SJCRH30 (cell line): ENCODE measurements around the gene CTNNA2. TPM values are rescaled to one million over a fixed set of nuclear protein-coding genes. Genes with fewer than 3 reads are reported as not detected.

Experiments
- DNase-seq, 2 experiments: peaks; one replicate each; pipeline ENCODE4 v3.0.0-alpha.2; 2015 to 2020
- H3K27ac ChIP-seq: fragments of 250-450 bp; sonication (Bioruptor Pico); 2 replicates; pipeline ENCODE4 v1.5.1; 2020; ENCODE audit warnings: mild to moderate bottlenecking, moderate library complexity
- H3K27me3 ChIP-seq: fragments of 250-450 bp; sonication (Bioruptor Pico); 2 replicates; pipeline ENCODE4 v1.5.1; 2020; ENCODE audit warnings: mild to moderate bottlenecking, moderate library complexity
- H3K36me3 ChIP-seq: fragments of 250-450 bp; sonication (Bioruptor Pico); 2 replicates; pipeline ENCODE4 v1.5.1; 2020; ENCODE audit warnings: mild to moderate bottlenecking, moderate library complexity
- H3K4me1 ChIP-seq: fragments of 250-450 bp; sonication (Bioruptor Pico); 2 replicates; pipeline ENCODE4 v1.5.1; 2020; ENCODE audit warnings: mild to moderate bottlenecking, moderate library complexity
- H3K4me3 ChIP-seq: fragments of 250-450 bp; sonication (Bioruptor Pico); 2 replicates; pipeline ENCODE4 v1.5.1; 2020; ENCODE audit warnings: mild to moderate bottlenecking, moderate library complexity
- H3K9me3 ChIP-seq: fragments of 250-450 bp; sonication (Bioruptor Pico); replicated peaks from 2 replicates; pipeline ENCODE4 v1.5.1; 2020; ENCODE audit warnings: mild to moderate bottlenecking, moderate library complexity
- total RNA-seq: library from RNA; depleted of rRNA; stranded (reverse); fragments of >200 nt; shearing (Covaris generic); gene quantifications from 2 replicates; pipeline ENCODE4 v1.2.3, GENCODE V29; 2014

CTNNA2 gene
- total RNA-seq, 1 experiment from 2014 or later, result not detected

DNA sequence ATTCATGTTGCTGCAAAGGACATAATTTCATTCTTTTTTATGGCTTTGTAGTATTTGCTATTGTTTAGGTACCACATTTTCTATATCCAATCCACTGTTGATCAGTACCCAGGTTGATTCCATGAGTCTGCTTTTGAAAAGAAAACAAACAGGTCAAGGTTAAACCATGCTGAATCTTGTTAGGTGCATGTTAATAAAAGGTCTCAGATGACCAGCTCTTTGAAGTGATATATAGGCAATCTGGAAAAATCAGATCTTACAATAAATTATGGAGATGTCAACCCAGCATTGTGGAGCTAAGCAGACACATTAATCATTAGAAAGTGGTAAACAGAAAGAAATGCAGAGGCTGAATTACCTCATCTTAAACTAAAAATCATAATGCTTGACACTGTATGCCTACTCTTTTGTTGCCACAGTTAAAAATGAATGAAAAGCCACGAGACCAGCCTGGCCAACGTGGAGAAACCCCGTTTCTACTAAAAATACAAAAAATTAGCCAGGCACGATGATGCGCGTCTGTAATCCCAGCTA lies 246.0 kb downstream of the CTNNA2 start:
- H3K9me3 ChIP-seq, result no peaks in the 10 kb centered on the region
- no peak for DNase-seq
- H3K4me3 ChIP-seq, result no peak overlapping the region
- no peaks in the 10 kb centered on the region for H3K4me1 ChIP-seq
- no peak overlapping the region for H3K27ac ChIP-seq
- peaks cover 25% of the 10 kb centered on the region for H3K27me3 ChIP-seq
- no peaks in the 10 kb centered on the region for H3K36me3 ChIP-seq

DNA sequence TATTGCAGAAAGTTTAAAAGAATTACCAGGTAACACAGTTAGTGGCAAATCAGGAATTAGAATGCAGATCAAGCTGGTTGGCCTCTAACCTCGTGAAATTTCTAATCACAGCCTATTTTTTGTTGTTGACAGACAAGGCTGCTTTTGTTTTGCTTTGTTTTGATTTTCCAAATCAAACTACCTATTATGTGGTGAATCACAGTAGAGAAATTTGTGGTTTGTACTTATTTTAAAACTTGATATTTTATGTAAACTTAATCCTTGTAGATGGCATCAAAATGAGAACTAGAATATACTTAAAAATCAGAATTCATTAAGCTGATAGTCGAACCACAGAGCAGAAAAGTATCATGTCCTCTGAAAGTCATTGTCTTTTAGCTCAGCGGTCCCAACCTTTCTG lies 258.1 kb downstream of the CTNNA2 start:
- H3K4me1 ChIP-seq, result no peaks in the 10 kb centered on the region
- no peak overlapping the region for H3K4me3 ChIP-seq
- H3K9me3 ChIP-seq, result no peaks in the 10 kb centered on the region
- H3K27ac ChIP-seq, result no peak overlapping the region
- DNase-seq, result no peak
- H3K27me3 ChIP-seq, result peaks cover 8% of the 10 kb centered on the region
- no peaks in the 10 kb centered on the region for H3K36me3 ChIP-seq

DNA sequence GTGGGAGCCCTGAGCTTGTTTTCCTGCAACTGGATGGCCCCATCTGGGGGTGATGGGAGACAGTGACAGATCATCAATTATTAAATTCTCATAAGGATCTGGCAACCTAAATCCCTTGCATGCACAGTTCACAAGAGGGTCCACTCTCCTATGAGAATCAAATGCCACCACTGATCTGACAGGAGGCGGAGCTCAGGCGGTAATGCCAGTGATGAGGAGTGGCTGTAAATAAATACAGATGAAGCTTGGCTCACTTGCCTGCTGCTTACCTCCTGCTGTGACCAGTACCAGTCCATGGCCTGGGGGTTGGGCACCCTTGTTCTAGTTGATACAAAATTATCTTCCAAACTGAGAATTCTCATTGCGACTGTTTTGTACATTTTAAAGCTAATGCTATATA lies 258.6 kb downstream of the CTNNA2 start:
- Histone ChIP-seq H3K27ac (no peak overlapping the region), H3K27me3 (peaks cover 8% of the 10 kb centered on the region), H3K4me1 (no peaks in the 10 kb centered on the region), H3K9me3 (no peaks in the 10 kb centered on the region), H3K36me3 (no peaks in the 10 kb centered on the region), H3K4me3 (no peak overlapping the region)
- no peak for DNase-seq

DNA sequence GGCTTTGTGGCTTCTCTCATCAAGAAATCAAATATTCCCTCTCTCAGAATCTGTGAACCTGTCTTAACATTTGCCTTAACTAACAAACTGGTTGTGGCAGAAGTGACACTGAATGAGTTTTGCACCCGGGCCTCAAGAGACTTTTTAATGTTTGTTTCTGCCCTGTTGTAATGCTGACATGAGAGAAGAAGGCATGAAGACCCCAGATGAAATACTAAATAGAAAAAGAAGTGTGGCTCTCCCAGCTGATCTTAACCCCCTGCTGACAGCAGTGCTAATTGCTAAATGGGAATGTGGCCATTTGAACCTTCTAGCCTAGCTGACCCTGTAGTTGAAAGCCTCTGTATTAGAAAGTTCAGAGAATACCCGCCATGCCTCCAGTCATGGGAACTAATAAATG lies 261.2 kb downstream of the CTNNA2 start:
- DNase-seq, result no peak
- Histone ChIP-seq H3K27me3 (peaks cover 5% of the 10 kb centered on the region), H3K9me3 (no peaks in the 10 kb centered on the region), H3K4me3 (no peak overlapping the region), H3K27ac (no peak overlapping the region), H3K4me1 (no peaks in the 10 kb centered on the region), H3K36me3 (no peaks in the 10 kb centered on the region)

DNA sequence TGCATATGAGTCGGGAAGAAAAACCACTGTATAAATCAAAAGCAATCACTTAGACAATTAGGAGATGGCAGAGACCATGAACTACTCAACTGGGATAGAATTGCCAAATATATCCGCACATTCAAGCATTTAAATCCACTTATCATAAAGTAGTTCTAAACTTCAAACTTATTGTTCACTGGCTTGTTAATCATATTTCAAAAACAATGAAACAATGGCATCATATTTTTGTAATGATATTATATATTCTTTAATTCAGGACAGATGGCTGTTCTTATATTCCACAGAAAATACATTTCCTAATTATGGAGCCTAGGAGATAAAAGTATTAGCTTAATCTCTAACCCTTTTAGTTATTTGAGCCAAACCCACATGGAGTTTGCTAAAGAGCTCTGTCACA lies 263.6 kb downstream of the CTNNA2 start:
- Histone ChIP-seq H3K27ac (no peak overlapping the region), H3K4me3 (no peak overlapping the region), H3K36me3 (no peaks in the 10 kb centered on the region), H3K4me1 (no peaks in the 10 kb centered on the region), H3K9me3 (no peaks in the 10 kb centered on the region), H3K27me3 (peaks cover under 1% of the 10 kb centered on the region)
- no peak for DNase-seq

DNA sequence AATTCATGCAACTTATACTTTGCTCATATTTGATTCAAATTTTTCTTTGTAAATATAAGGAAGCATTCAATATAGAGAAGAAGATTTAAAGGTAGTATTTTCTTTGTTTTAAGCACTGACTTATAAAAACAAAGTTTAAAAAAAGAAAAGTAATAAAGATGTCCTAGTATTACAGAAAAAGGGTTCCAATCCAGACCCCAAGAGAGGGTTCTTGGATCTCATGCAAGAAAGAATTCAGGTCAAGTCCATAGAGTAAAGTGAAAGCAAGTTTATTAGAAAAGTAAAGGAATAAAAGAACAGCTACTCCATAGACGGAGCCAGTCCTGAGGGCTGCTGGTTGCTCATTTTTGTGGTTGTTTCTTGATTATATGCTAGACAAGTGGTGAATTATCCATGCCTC lies 267.9 kb downstream of the CTNNA2 start:
- no peaks in the 10 kb centered on the region for H3K9me3 ChIP-seq
- H3K27ac ChIP-seq, result no peak overlapping the region
- H3K4me1 ChIP-seq, result no peaks in the 10 kb centered on the region
- DNase-seq, result no peak
- peaks cover 5% of the 10 kb centered on the region for H3K27me3 ChIP-seq
- H3K4me3 ChIP-seq, result no peak overlapping the region
- no peaks in the 10 kb centered on the region for H3K36me3 ChIP-seq

DNA sequence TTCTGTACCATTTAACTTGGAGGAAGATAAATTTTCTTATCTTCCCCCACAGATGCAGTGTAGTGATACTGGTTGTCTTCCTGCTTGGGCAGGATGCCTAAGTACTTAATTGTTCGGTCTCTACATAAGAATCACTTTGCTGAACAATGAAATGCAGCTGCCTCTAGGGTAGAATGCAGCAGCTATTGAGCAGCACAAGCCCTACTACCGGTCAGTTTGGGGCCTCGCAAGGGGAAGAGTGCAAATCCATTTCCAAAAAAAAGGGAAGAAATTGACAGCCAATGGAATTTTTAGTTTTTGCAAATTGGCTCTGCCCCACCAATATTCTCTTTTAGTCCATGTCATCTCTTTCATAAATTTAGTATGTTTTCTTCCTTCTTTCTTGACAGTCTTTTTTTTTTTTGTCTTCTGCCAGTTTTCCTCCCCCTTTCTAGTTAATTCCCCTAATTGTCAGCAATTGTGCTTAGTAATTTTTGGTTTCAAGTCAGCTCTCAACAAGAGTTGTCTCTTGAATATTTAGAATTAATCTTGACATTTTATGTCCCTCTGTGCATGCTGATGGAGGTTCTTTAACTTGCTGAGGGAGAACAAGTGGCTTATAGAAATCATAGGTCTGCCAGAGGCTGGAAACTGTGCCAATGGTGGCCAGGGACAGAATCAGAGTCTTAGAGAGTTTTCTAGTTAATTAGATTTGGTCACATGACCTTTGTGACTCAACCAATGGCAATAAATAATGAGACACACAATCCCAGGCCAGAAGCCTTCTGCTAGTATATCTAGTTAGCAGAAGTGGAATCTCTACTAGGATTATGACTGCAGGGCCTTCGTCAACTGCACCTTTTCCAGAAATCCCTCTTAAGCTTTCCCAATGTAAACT lies 270.0 kb downstream of the CTNNA2 start:
- Histone ChIP-seq H3K4me3 (no peak overlapping the region), H3K27me3 (peaks cover 5% of the 10 kb centered on the region), H3K9me3 (no peaks in the 10 kb centered on the region), H3K36me3 (no peaks in the 10 kb centered on the region), H3K27ac (no peak overlapping the region), H3K4me1 (no peaks in the 10 kb centered on the region)
- no peak for DNase-seq

DNA sequence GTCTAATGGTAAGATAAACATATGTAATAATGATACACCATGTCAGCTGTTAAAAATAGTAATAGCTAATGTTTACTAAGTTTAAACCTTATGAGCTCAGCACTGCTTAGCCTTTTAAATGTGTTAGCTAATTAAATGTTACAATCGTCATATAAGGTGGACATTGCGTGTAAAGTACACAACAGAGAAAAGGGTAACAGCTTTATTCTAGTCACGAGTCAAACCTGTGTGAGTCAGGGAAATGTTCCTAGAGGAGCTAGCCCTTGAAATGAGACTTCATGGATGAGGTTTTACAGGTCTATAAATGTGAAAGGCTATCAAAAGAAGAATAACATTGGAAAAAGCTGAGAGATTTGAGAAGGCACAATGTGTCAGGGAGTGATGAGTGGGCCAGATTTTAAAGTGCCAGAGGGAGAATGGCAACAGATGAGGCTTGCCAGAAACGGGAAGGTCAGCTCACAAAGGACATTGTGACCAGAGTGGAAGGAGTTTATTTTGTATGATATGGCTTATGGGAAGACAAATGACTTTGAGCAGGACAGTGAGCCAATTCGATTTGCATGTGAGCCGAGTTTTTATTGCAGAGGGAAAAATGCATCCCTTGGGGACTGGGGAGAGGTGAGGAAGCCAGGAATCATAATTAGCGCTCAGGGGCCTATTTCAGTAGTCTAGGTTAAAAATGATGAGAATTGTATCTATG lies 276.3 kb downstream of the CTNNA2 start:
- Histone ChIP-seq H3K27ac (no peak overlapping the region), H3K9me3 (no peaks in the 10 kb centered on the region), H3K27me3 (no peaks in the 10 kb centered on the region), H3K4me1 (no peaks in the 10 kb centered on the region), H3K36me3 (no peaks in the 10 kb centered on the region), H3K4me3 (no peak overlapping the region)
- no peak for DNase-seq

DNA sequence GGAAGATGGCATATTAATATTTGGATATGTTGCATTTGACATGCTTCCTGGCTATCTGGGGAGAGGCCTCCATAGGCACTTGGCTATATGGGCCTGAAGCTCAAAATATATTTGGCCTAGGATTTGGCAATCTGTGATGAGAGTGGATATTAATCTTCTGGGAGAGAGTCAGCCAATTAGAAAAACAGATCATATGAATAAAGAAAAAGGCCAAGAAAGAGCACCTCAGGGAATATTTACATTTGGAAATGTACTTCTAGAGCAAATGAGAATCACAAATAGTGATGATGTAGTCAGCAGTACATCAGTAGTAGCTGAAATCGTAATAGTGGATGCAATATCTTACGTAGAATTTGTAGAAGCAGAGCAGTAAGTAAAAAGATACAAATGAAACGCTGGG lies 277.0 kb downstream of the CTNNA2 start:
- Histone ChIP-seq H3K9me3 (no peaks in the 10 kb centered on the region), H3K27ac (no peak overlapping the region), H3K4me1 (no peaks in the 10 kb centered on the region), H3K4me3 (no peak overlapping the region), H3K36me3 (no peaks in the 10 kb centered on the region), H3K27me3 (no peaks in the 10 kb centered on the region)
- no peak for DNase-seq

DNA sequence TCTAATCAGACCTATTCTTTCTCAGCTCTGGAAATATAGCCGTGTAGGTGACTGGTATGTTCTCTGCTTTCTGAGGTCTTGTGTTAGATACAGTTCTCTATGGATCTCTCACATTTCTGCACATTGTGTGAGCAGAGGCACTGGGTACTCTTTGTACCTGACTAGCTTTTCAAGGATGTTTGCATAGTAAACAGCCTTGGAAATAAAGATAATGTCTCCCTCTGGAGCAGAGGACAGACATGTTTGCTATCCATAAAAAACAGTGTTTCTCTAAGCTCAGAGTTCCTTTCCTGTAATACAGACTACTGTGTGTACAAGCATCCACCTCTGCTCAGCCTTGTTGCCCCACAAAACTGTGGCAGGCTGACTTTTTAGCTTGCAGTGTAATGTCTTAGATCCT lies 279.2 kb downstream of the CTNNA2 start:
- no peaks in the 10 kb centered on the region for H3K9me3 ChIP-seq
- no peaks in the 10 kb centered on the region for H3K36me3 ChIP-seq

DNA sequence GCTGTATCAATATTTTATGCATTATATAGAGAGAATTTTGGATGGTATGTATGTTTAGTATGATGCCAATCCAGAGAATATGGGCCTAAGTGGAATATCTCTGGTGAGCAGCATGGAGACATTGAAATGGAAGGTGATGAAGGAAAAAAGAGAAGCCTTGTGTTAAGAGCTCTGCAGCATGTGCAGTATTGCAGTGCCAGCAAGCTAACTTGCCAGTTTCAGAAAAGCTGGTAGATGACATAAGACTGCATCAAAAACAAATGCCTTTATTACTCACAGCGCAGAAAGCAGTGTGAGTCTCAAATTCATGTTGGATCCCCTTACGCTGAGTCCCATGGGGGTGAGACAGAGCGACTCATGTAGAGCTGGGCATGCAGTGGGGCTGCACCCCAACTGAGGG lies 280.2 kb downstream of the CTNNA2 start:
- H3K9me3 ChIP-seq, result no peaks in the 10 kb centered on the region
- no peak for DNase-seq
- H3K27me3 ChIP-seq, result no peaks in the 10 kb centered on the region
- no peaks in the 10 kb centered on the region for H3K36me3 ChIP-seq
- H3K4me3 ChIP-seq, result no peak overlapping the region
- H3K27ac ChIP-seq, result no peak overlapping the region
- H3K4me1 ChIP-seq, result no peaks in the 10 kb centered on the region

More for the DNA sequence above, 279.2 kb downstream of the CTNNA2 start:
- no peaks in the 10 kb centered on the region for H3K4me1 ChIP-seq
- no peak overlapping the region for H3K27ac ChIP-seq
- H3K27me3 ChIP-seq, result no peaks in the 10 kb centered on the region
- H3K4me3 ChIP-seq, result no peak overlapping the region
- no peak for DNase-seq

DNA sequence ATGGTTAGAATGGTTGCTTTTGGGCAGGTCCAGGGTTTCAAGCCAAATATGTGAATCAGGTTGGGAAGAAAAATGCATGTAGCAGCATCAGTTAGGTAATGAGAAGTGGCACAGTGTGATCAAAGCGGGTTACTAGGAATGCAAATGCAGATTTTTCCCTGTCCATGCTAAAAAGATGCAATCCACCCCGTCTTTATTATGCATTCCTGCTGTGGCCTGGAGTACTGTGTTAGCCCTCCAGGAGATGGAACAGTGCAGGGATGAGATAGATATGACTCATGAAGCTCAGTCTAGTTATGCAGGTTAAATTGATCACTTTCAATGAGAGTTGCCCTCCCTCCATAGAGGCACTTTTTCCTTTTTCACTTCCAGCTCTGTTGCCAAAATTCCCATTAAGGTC lies 283.8 kb downstream of the CTNNA2 start:
- Histone ChIP-seq H3K27me3 (no peaks in the 10 kb centered on the region), H3K27ac (no peak overlapping the region), H3K4me1 (no peaks in the 10 kb centered on the region), H3K36me3 (no peaks in the 10 kb centered on the region), H3K4me3 (no peak overlapping the region), H3K9me3 (no peaks in the 10 kb centered on the region)
- DNase-seq, result no peak

DNA sequence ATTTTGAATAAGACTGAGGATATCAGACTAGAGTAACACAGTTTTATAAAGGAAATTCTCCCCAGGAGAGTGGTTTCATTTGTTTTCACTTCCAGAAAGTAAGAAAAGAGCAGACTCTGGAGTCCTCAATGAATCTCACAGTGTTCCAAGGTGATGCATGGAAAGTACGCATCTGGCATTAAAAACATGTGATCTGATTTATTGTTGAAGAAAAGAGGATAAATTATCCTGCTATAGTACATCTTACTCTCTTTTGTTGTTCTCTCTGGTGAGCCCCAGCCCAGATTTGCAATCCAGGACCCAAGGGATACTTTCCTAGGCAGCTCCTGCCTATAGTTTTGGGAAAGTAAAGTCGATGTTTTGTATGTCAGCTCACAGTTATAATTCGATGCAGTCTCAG lies 285.9 kb downstream of the CTNNA2 start:
- no peak overlapping the region for H3K27ac ChIP-seq
- 0 out of 2 replicates have a peak, but pooled peaks cover 4% of the 10 kb centered on the region for H3K27me3 ChIP-seq
- H3K36me3 ChIP-seq, result no peaks in the 10 kb centered on the region
- no peak overlapping the region for H3K4me3 ChIP-seq
- no peaks in the 10 kb centered on the region for H3K4me1 ChIP-seq
- H3K9me3 ChIP-seq, result no peaks in the 10 kb centered on the region; the same call in 1 of the 2 replicates
- no peak for DNase-seq

DNA sequence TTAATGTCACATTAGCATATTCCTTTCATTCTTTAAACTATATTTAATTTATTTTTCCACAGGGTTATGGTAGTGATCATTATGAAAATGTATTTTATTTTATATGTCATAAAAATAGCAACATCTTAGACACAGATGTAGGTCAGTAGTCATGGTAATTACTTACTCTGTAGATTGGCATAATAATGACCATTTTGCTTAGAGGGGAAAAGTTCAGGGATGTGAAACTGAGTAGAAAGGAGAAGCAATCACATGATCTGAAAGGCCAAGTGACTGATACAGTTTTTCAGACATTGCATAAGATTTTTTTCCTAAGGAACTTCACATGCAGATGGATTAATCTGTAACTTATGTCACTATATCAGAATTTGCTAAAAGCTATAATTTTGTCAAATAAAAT lies 286.9 kb downstream of the CTNNA2 start:
- Histone ChIP-seq H3K4me1 (no peaks in the 10 kb centered on the region), H3K4me3 (no peak overlapping the region), H3K27me3 (0 out of 2 replicates have a peak, but pooled peaks cover 4% of the 10 kb centered on the region), H3K9me3 (no peaks in the 10 kb centered on the region; the same call in 1 of the 2 replicates), H3K36me3 (no peaks in the 10 kb centered on the region), H3K27ac (no peak overlapping the region)
- no peak for DNase-seq

DNA sequence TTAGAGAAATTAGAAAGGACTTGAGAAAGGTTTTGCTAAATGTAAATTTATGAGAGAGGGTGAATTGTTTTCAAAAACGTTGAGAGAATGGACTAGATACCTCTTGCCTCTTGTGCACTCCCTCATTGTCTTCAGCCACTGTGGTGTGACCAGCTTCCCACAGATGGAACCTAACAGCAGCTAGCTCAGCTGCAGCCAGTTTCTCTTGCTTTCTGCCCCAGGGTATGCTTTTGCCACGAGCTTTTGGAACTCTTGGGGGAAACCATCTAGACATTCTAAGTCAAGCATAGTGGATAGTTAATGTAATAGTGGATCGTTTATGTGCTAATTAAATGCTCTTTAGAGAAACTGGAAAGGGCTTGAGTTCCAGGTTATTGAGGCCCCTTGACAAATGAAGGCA lies 288.2 kb downstream of the CTNNA2 start:
- DNase-seq, result no peak
- no peaks in the 10 kb centered on the region for H3K4me1 ChIP-seq
- no peaks in the 10 kb centered on the region; the same call in 1 of the 2 replicates for H3K9me3 ChIP-seq

More for the DNA sequence above, 288.2 kb downstream of the CTNNA2 start:
- Histone ChIP-seq H3K4me3 (no peak overlapping the region), H3K27ac (no peak overlapping the region), H3K27me3 (0 out of 2 replicates have a peak, but pooled peaks cover 4% of the 10 kb centered on the region), H3K36me3 (no peaks in the 10 kb centered on the region)
